Panc1 (cell line): Measurements from ENCODE around the gene PLXNA2. TPM values are rescaled to one million over a fixed set of nuclear protein-coding genes. Genes with fewer than 3 reads are reported as not detected.

Experiments
- ATAC-seq: fragments of 200-7000 bp; cut with Tn5 transposase; 2 replicates; pipeline ENCODE4 v1.9.1; 2020; ENCODE audit warnings: mild to moderate bottlenecking, moderate library complexity
- BruUV-seq: library from RNA; stranded (reverse); fragments of 400-500 nt; replicated peaks from 2 replicates; lab custom pipeline; 2021; lab: Mats Ljungman, UMichigan
- CTCF ChIA-PET: fragments of 300-600 bp; sonication (Branson Sonifier 250); formaldehyde crosslinking; loops from one replicate; lab custom pipeline; 2022; ENCODE audit warnings: antibody characterized with exemption; lab: Charles Lee
- POLR2A ChIA-PET: fragments of 300-600 bp; sonication (Branson Sonifier 250); formaldehyde crosslinking; loops from one replicate; lab custom pipeline; 2022; ENCODE audit warnings: antibody characterized with exemption; lab: Charles Lee
- DNase-seq: peaks from one replicate; pipeline ENCODE4 v3.0.0-alpha.2; 2010; ENCODE audit warnings: low read depth, low spot score
- H3K27ac ChIP-seq: 2 replicates; pipeline ENCODE4 v1.5.1; 2011; ENCODE audit warnings: mild to moderate bottlenecking, low read length, inconsistent platforms
- H3K27me3 ChIP-seq: fragments of 200-500 bp; sonication (Bioruptor generic); 2 replicates; pipeline ENCODE4 v1.6.0; 2014; ENCODE audit warnings: low read length, inconsistent platforms; ENCODE audit not compliant: control insufficient read depth, insufficient read depth
- H3K36me3 ChIP-seq: fragments of 200-500 bp; sonication (Bioruptor generic); 2 replicates; pipeline ENCODE4 v1.5.1; 2014; ENCODE audit warnings: inconsistent platforms, mild to moderate bottlenecking, low read length, moderate library complexity; ENCODE audit not compliant: control insufficient read depth, insufficient read depth
- H3K4me1 ChIP-seq: 2 replicates; pipeline ENCODE4 v1.5.1; 2011; ENCODE audit warnings: inconsistent platforms, mild to moderate bottlenecking, low read length, moderate library complexity; ENCODE audit not compliant: control insufficient read depth, insufficient read depth
- H3K4me3 ChIP-seq, 2 experiments: 2 replicates each; pipeline ENCODE4 v1.5.1; 2011 to 2012; ENCODE audit warnings: low read depth in 2 of 2, low read length in 2 of 2, mild to moderate bottlenecking in 2 of 2, inconsistent platforms in 1 of 2, moderate library complexity in 1 of 2
- H3K9me3 ChIP-seq: fragments of 200-500 bp; sonication (Bioruptor generic); 2 replicates; pipeline ENCODE4 v1.5.1; 2014; ENCODE audit warnings: low read depth, mild to moderate bottlenecking, inconsistent platforms, low read length, moderate library complexity; ENCODE audit not compliant: control insufficient read depth, insufficient read depth
- POLR2AphosphoS5 ChIP-seq: IDR thresholded peaks from 2 replicates; pipeline ENCODE4 v1.6.1; 2012; ENCODE audit warnings: mild to moderate bottlenecking, low read depth, low read length, moderate library complexity
- SIN3A ChIP-seq: IDR thresholded peaks from 2 replicates; pipeline ENCODE4 v1.6.1; 2012; ENCODE audit warnings: low read depth, mild to moderate bottlenecking, low read length, moderate library complexity, borderline replicate concordance; ENCODE audit not compliant: insufficient read depth
- TCF7L2 ChIP-seq: IDR thresholded peaks from 2 replicates; pipeline ENCODE4 v1.6.1; 2011; ENCODE audit warnings: mild to moderate bottlenecking, low read depth, low read length, inconsistent platforms
- in situ Hi-C: cut with HindIII; loops from 2 replicates; pipeline ENCODE4 v1.10.0; 2016; ENCODE audit warnings: low sequenced_read_pairs, low pct_unique_long_range_greater_than_20kb
- intact Hi-C: fragments of 100-400 bp; cut with micrococcal nuclease; formaldehyde crosslinking; loops from one replicate; pipeline ENCODE4 v1.10.0; 2022; ENCODE audit not compliant: unreplicated experiment
- total RNA-seq: library from RNA; stranded (reverse); gene quantifications from one replicate; pipeline ENCODE4 v1.2.1, GENCODE V29; 2021; ENCODE audit not compliant: unreplicated experiment
- TF ChIP-seq, protein P1 (sequence below), 2 experiments: IDR thresholded peaks; 2 replicates each; pipeline ENCODE4 v1.6.1; 2011 to 2012; ENCODE audit warnings: low read depth in 2 of 2, control low read depth in 1 of 2, low read length in 1 of 2, mild to moderate bottlenecking in 1 of 2, moderate library complexity in 1 of 2; ENCODE audit not compliant: insufficient read depth in 1 of 2
- TF ChIP-seq, protein P2 (sequence below): fragments of 450-650 bp; IDR thresholded peaks from 2 replicates; pipeline ENCODE4 v1.5.1; 2017; ENCODE audit warnings: mild to moderate bottlenecking

PLXNA2 gene
- total RNA-seq, 1 experiment from 2014 or later: 0.98 TPM

DNA sequence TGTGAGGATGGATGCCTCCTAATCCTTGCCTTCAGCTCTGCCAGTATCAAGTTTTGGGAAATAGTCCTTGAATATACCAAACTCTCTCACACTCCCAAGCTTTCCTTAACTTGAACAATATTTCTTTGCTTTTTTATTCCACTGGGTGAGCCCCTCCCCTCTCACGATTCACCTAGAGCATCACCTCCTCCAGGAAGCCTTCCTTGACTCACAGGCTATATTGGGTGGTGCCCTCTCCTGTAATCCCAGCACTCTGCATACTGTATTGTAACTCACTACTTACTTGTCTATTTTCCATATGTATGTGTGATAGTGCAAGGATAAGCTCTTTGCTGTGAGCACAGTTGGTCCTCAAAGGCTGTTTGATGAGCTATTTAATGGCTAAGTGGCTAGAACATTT lies 114.7 kb downstream of the PLXNA2 start:
- Histone ChIP-seq H3K4me3 (no peak overlapping the region), H3K36me3 (no peaks in the 10 kb centered on the region), H3K9me3 (no peaks in the 10 kb centered on the region), H3K4me1 (no peaks in the 10 kb centered on the region), H3K27ac (no peak overlapping the region), H3K27me3 (no peaks in the 10 kb centered on the region; the same call in 1 of the 2 replicates)
- no peak for ATAC-seq
- DNase-seq: no peak
- BruUV-seq: no TSS peak
- ChIA-PET CTCF (no interaction called here), POLR2A (no interaction called here)
- intact Hi-C loops (no loop called here), in situ Hi-C loops (no loop called here)
- TF ChIP-seq, protein P1, sequence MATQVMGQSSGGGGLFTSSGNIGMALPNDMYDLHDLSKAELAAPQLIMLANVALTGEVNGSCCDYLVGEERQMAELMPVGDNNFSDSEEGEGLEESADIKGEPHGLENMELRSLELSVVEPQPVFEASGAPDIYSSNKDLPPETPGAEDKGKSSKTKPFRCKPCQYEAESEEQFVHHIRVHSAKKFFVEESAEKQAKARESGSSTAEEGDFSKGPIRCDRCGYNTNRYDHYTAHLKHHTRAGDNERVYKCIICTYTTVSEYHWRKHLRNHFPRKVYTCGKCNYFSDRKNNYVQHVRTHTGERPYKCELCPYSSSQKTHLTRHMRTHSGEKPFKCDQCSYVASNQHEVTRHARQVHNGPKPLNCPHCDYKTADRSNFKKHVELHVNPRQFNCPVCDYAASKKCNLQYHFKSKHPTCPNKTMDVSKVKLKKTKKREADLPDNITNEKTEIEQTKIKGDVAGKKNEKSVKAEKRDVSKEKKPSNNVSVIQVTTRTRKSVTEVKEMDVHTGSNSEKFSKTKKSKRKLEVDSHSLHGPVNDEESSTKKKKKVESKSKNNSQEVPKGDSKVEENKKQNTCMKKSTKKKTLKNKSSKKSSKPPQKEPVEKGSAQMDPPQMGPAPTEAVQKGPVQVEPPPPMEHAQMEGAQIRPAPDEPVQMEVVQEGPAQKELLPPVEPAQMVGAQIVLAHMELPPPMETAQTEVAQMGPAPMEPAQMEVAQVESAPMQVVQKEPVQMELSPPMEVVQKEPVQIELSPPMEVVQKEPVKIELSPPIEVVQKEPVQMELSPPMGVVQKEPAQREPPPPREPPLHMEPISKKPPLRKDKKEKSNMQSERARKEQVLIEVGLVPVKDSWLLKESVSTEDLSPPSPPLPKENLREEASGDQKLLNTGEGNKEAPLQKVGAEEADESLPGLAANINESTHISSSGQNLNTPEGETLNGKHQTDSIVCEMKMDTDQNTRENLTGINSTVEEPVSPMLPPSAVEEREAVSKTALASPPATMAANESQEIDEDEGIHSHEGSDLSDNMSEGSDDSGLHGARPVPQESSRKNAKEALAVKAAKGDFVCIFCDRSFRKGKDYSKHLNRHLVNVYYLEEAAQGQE (IDR thresholded peaks at IDR 0.05; ENCODE audit: insufficient read depth in 1 of 2, low read depth in 2 of 2, low read length in 1 of 2): no peak
- no peak for TF ChIP-seq POLR2AphosphoS5
- no peak for TF ChIP-seq SIN3A
- TF ChIP-seq, protein P2, sequence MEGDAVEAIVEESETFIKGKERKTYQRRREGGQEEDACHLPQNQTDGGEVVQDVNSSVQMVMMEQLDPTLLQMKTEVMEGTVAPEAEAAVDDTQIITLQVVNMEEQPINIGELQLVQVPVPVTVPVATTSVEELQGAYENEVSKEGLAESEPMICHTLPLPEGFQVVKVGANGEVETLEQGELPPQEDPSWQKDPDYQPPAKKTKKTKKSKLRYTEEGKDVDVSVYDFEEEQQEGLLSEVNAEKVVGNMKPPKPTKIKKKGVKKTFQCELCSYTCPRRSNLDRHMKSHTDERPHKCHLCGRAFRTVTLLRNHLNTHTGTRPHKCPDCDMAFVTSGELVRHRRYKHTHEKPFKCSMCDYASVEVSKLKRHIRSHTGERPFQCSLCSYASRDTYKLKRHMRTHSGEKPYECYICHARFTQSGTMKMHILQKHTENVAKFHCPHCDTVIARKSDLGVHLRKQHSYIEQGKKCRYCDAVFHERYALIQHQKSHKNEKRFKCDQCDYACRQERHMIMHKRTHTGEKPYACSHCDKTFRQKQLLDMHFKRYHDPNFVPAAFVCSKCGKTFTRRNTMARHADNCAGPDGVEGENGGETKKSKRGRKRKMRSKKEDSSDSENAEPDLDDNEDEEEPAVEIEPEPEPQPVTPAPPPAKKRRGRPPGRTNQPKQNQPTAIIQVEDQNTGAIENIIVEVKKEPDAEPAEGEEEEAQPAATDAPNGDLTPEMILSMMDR: no peak
- no peak for TF ChIP-seq TCF7L2

DNA sequence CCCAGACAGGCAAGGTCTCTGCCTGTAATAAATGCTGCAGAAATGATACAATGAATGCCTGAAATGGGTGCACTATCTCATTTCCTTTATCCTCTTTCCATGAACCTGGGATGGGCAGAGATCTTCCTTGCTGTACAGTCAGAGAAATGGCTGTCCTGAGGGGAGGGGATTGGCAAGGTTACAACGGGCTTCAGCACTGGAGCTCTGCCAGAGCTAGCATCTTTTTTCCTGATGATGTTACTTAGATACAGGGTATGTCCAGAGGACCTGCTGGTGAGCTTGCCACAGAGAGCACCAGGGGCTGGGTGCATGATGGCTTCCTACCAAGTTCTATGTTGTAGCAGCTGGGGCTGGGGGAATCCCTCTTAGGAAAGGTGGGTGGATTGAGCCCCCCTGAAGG lies 115.1 kb downstream of the PLXNA2 start:
- H3K27ac ChIP-seq: no peak overlapping the region

More for the DNA sequence above, 115.1 kb downstream of the PLXNA2 start:
- ChIA-PET CTCF (no interaction called here), POLR2A (no interaction called here)
- in situ Hi-C loops: no loop called here
- no peaks in the 10 kb centered on the region; the same call in 1 of the 2 replicates for H3K27me3 ChIP-seq
- H3K4me1 ChIP-seq: no peaks in the 10 kb centered on the region
- no peak for TF ChIP-seq POLR2AphosphoS5
- TF ChIP-seq, protein P1 (IDR thresholded peaks at IDR 0.05; ENCODE audit: insufficient read depth in 1 of 2, low read depth in 2 of 2, low read length in 1 of 2): no peak
- TF ChIP-seq SIN3A: no peak
- no peak for TF ChIP-seq TCF7L2
- TF ChIP-seq, protein P2: no peak
- DNase-seq (no peak), ATAC-seq (no peak)
- no peak overlapping the region for H3K4me3 ChIP-seq
- no TSS peak for BruUV-seq
- H3K9me3 ChIP-seq: no peaks in the 10 kb centered on the region
- intact Hi-C loops: no loop called here
- no peaks in the 10 kb centered on the region for H3K36me3 ChIP-seq
